Endothelial cell (in vitro differentiated cells): ENCODE measurements around the gene ARHGAP32. TPM values are rescaled to one million over a fixed set of nuclear protein-coding genes. Genes with fewer than 3 reads are reported as not detected.
"Not testable (repeated sequence)": the region's sequence is repeated elsewhere in the genome, so short reads cannot be mapped to it uniquely, and the experiment has no call there.

ENCODE experiments used
- DNase-seq: peaks from one replicate; pipeline ENCODE4 v3.0.0; 2021; ENCODE audit warnings: low spot score
- H3K27ac Mint-ChIP-seq: one replicate; pipeline ENCODE4 v1.8.0; 2021; ENCODE audit warnings: mixed read lengths, inconsistent platforms; ENCODE audit not compliant: unreplicated experiment
- H3K27me3 Mint-ChIP-seq: one replicate; pipeline ENCODE4 v1.8.0; 2021; ENCODE audit warnings: mild to moderate bottlenecking, moderate library complexity, mixed read lengths, inconsistent platforms; ENCODE audit not compliant: unreplicated experiment
- H3K36me3 Mint-ChIP-seq: one replicate; pipeline ENCODE4 v1.8.0; 2021; ENCODE audit warnings: mild to moderate bottlenecking, low read depth, mixed read lengths, inconsistent platforms; ENCODE audit not compliant: unreplicated experiment
- H3K4me1 Mint-ChIP-seq: one replicate; pipeline ENCODE4 v1.8.0; 2021; ENCODE audit warnings: mild to moderate bottlenecking, mixed read lengths, inconsistent platforms; ENCODE audit not compliant: unreplicated experiment
- H3K4me3 Mint-ChIP-seq: one replicate; pipeline ENCODE4 v1.8.0; 2021; ENCODE audit warnings: mild to moderate bottlenecking, mixed read lengths, inconsistent platforms; ENCODE audit not compliant: unreplicated experiment
- H3K9me3 Mint-ChIP-seq: one replicate; pipeline ENCODE4 v1.8.0; 2021; ENCODE audit warnings: mixed read lengths, inconsistent platforms; ENCODE audit not compliant: unreplicated experiment
- CTCF ChIP-seq: fragments of 200-600 bp; sonication (generic); IDR thresholded peaks from one replicate; pipeline ENCODE4 v1.5.0; 2021; ENCODE audit warnings: antibody characterized with exemption; ENCODE audit not compliant: unreplicated experiment
- total RNA-seq: library from RNA; stranded (reverse); fragmentation: NEBNext Ultra II Directional; extraction: Animal tissue kit (Norgen Biotek cat#: 25700); gene quantifications from one replicate; pipeline ENCODE4 v1.2.1, GENCODE V29; 2021; ENCODE audit not compliant: unreplicated experiment

Gene ARHGAP32
- total RNA-seq, 1 donor from 2014 or later, result 14.5 TPM

GRCh38 chr11:129189646-129190045 is 2.5 kb downstream of the ARHGAP32 start:
- Mint-ChIP-seq H3K4me3 (no peak overlapping the region), H3K9me3 (no peaks in the 10 kb centered on the region), H3K4me1 (peaks cover 4% of the 10 kb centered on the region), H3K36me3 (no peaks in the 10 kb centered on the region), H3K27me3 (no peaks in the 10 kb centered on the region), H3K27ac (no peak overlapping the region)
- no peak for TF ChIP-seq CTCF
- no peak for DNase-seq

GRCh38 chr11:129185082-129185481 is 7.0 kb downstream of the ARHGAP32 start:
- H3K27ac Mint-ChIP-seq, H3K36me3 Mint-ChIP-seq, H3K9me3 Mint-ChIP-seq, H3K27me3 Mint-ChIP-seq, H3K4me1 Mint-ChIP-seq, H3K4me3 Mint-ChIP-seq, DNase-seq: not testable (repeated sequence)

- Mint-ChIP-seq H3K27me3 (no peaks in the 10 kb centered on the region), H3K27ac (no peak overlapping the region), H3K36me3 (no peaks in the 10 kb centered on the region), H3K4me1 (no peaks in the 10 kb centered on the region), H3K9me3 (no peaks in the 10 kb centered on the region), H3K4me3 (no peak overlapping the region)
- DNase-seq, result no peak
- TF ChIP-seq CTCF, result no peak
These were observed 7.5 kb downstream of the ARHGAP32 start for GRCh38 chr11:129184581-129184980.

GRCh38 chr11:129167315-129167714 is 24.8 kb downstream of the ARHGAP32 start:
- DNase-seq, result no peak
- Mint-ChIP-seq H3K36me3 (peaks cover 3% of the 10 kb centered on the region), H3K9me3 (no peaks in the 10 kb centered on the region), H3K27ac (no peak overlapping the region), H3K27me3 (peaks cover 3% of the 10 kb centered on the region), H3K4me1 (no peaks in the 10 kb centered on the region), H3K4me3 (no peak overlapping the region)
- TF ChIP-seq CTCF, result no peak

- Mint-ChIP-seq H3K4me1 (no peaks in the 10 kb centered on the region), H3K27ac (no peak overlapping the region), H3K4me3 (no peak overlapping the region), H3K27me3 (peaks cover 3% of the 10 kb centered on the region), H3K9me3 (no peaks in the 10 kb centered on the region), H3K36me3 (no peaks in the 10 kb centered on the region)
- DNase-seq, result no peak
- TF ChIP-seq CTCF, result no peak
These were observed 28.4 kb downstream of the ARHGAP32 start for GRCh38 chr11:129163714-129164164.

- H3K4me3 Mint-ChIP-seq, H3K4me1 Mint-ChIP-seq, H3K27me3 Mint-ChIP-seq, H3K27ac Mint-ChIP-seq, H3K9me3 Mint-ChIP-seq, H3K36me3 Mint-ChIP-seq, DNase-seq: not testable (repeated sequence)
These were observed 35.0 kb downstream of the ARHGAP32 start for GRCh38 chr11:129157080-129157479.
